ENCODE measurements around the gene BSX.

Gene BSX

DNA sequence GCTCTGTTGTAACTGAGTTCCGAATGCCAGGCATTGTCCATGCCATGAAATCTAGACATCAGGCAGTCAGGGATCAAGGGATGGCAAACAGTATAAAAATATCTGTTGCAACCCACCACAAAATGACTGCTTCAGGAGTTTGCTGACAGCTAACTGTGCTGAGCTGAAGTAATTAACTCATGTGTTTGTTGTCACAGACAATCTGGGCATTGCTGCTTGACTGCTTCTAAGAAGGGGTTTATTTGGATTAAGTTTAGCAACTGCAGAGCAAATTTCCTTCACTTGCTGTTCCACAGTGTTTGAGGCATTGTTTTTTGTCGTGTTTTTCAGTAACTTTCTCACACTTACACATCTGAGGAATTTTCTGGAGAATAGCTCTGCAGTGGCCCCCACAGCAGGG is 30.4 kb downstream of the BSX start:
- no peak for DNase-seq

DNA sequence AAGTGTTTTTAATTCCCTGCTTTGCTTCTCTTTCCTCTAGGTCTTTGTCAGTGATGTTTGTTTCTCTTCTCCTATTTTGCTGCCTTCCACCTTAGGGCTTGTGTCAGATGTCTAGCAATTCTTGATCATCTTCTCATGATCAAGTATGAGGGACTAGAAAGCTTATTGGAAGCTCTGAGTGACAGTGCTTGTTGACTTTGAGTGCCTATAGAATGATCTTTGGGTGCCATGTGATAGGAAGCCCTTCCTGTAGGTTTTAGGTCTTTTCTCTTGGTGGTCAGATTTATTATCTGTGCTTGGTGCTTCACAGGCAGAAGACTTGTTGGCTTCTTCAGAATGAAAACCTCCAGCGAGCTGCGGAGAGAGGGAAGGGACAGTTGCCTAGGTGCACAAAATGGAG is 43.1 kb downstream of the BSX start:
- DNase-seq, result no peak

DNA sequence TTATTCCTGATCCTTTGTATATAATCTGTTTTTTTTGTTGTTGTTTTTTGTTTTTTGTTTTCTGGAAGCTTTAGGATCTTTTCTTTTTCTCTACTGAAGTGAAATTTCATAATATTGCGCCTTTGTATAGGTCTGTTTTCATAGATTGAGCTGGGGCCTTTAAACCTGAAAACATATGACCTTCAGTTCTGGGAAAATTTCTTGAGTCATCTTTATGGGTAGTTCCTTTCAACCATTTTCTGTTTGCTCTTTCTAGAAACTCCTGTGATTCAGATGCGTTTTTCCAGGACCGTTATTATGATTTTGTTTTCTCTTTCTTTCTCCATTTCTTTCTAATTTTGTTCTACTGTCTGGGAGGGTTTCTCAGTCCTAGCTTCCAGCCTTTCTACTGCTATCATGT is 43.7 kb downstream of the BSX start:
- DNase-seq, result no peak

DNA sequence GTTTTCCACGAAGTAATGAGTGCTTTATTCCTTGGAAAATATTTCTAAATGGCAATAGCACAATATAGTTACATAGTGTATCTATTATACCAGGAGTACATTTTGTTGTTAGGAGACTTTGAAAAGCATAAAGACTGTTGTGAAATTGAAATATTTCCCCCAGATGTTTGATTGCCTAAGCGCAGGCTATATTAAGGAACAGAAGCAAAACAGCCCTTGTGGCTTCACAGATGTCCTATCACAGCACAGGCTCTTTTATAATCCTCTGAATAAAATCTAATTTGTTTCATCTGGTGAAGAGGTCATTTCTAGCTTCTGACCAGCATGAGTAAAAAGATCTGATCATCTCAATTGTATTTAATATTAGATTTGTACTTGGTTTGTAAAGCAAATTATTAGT is 48.2 kb downstream of the BSX start:
- DNase-seq, result no peak

DNA sequence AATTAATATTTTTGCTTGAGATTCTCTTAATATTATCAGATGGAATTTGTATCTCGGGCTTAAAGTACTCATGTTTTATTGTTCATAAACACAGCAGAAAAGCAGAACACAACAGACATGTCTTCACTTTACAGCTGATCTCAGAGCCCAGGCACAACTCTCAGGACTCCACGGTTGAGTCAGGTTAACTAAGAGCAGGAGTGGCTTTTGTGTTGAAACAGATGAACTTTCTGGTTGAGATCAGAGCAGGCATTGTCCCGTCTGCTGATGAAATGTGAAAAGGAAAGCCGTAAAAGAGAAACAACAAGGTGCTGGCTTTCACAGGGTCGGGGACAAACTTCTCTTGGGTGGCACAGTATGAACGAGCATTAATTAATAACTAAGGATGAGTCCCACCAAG is 50.1 kb downstream of the BSX start:
- no peak for DNase-seq

Measured in DMS 273 treated with DMSO at 0.1 percent for 48 hours (cell line).